ENCODE measurements around the gene NPPB. TPM values are rescaled to one million over a fixed set of nuclear protein-coding genes. Genes with fewer than 3 reads are reported as not detected.

Gene NPPB
- total and polyA plus RNA-seq, 4 experiments from 2014 or later, result not detected

DNA sequence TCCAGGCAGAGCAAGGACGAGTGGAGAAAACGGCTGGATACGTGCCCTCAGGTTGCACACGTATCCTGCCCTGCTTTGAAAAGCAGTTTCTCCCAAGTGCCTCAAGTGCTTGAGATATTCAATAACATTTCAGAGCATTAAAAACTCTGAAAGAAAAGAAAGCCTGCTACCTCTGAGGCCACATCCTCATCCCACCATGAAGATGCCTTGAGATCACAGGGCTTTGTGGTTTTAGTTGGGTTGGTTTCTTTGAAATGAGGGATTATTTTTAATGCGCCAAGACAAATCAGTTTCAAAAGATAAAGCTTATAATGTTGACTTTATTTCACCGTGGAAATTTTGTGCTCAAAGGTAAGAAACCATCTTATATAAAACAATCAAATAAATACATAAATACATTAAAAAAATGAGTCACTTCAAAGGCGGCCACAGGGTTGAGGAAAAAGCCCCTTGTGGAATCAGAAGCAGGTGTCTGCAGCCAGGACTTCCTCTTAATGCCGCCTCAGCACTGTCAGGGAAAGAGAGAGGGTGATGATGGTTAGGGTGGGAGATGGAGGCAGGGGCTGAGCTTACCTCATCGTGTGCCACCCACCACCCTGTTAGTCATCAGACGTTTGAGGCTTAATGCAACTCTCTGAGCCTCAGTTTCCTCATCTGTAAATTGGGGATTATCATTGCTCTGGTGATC is 1.4 kb downstream of the NPPB start:
- Histone ChIP-seq H3K4me3 (ENCODE audit: low read length in 2 of 2) (no peak overlapping the region), H3K9me3 (ENCODE audit: control insufficient read depth in 1 of 2, low read length in 2 of 2) (no peaks in the 10 kb centered on the region), H3K27me3 (ENCODE audit: insufficient read depth, low read length) (peaks cover 23% of the 10 kb centered on the region), H3K27ac (ENCODE audit: low read depth, low read length) (no peak overlapping the region), H3K36me3 (ENCODE audit: insufficient read depth, low read length) (no peaks in the 10 kb centered on the region), H3K4me1 (ENCODE audit: insufficient read depth, low read length) (no peaks in the 10 kb centered on the region)
- H3K9me3 Mint-ChIP-seq, result peaks cover 0 to 9% (median 2%) of the 10 kb centered on the region in 8 donors
- no peak overlapping the region for H3K4me3 Mint-ChIP-seq
- H3K4me1 Mint-ChIP-seq, result peaks cover 0 to 5% (median 2%) of the 10 kb centered on the region in 4 donors
- H3K36me3 Mint-ChIP-seq, result no peaks in the 10 kb centered on the region
- CTCF ChIA-PET (ENCODE audit: partially characterized antibody), result no interaction called here
- POLR2A ChIA-PET (ENCODE audit: partially characterized antibody), result interaction anchor here (0.6 kb wide), 1 partner anchor 99 kb away, joined by 3 read pairs; no protein-coding TSS in a partner anchor
- no peak for DNase-seq
- intact Hi-C loops (cut with micrococcal nuclease), result no loop called here
- no peak overlapping the region for H3K27ac Mint-ChIP-seq
- H3K27me3 Mint-ChIP-seq, result peaks cover 44 to 45% of the 10 kb centered on the region in 2 donors

GRCh38 chr1:11856698-11857097 is 2.0 kb downstream of the NPPB start:
- no peaks in the 10 kb centered on the region for H3K4me1 ChIP-seq (ENCODE audit: insufficient read depth, low read length)
- Mint-ChIP-seq H3K9me3 (peaks cover 0 to 9% (median 2%) of the 10 kb centered on the region in 8 donors), H3K4me1 (peaks cover 0 to 5% (median 2%) of the 10 kb centered on the region in 4 donors), H3K27ac (no peak overlapping the region), H3K36me3 (no peaks in the 10 kb centered on the region), H3K27me3 (peaks cover 43% of the 10 kb centered on the region in 2 donors), H3K4me3 (no peak overlapping the region)
- CTCF ChIA-PET (ENCODE audit: partially characterized antibody), result interaction anchor here (1.1 kb wide), 1 partner anchor 36 kb away, joined by 5 read pairs; no protein-coding TSS in a partner anchor
- intact Hi-C loops (cut with micrococcal nuclease), result no loop called here
- no peak overlapping the region for H3K27ac ChIP-seq (ENCODE audit: low read depth, low read length)
- DNase-seq, result no peak
- no peaks in the 10 kb centered on the region for H3K36me3 ChIP-seq (ENCODE audit: insufficient read depth, low read length)
- POLR2A ChIA-PET (ENCODE audit: partially characterized antibody), result no interaction called here
- H3K4me3 ChIP-seq (ENCODE audit: low read length in 2 of 2), result no peak overlapping the region
- peaks cover 17% of the 10 kb centered on the region for H3K27me3 ChIP-seq (ENCODE audit: insufficient read depth, low read length)
- H3K9me3 ChIP-seq (ENCODE audit: control insufficient read depth in 1 of 2, low read length in 2 of 2), result no peaks in the 10 kb centered on the region

GRCh38 chr1:11855430-11855829 is 3.3 kb downstream of the NPPB start:
- Mint-ChIP-seq H3K4me1 (peaks cover 0 to 5% (median 2%) of the 10 kb centered on the region in 4 donors), H3K9me3 (peaks cover 0 to 4% (median 0%) of the 10 kb centered on the region in 8 donors), H3K27me3 (peaks cover 34 to 38% of the 10 kb centered on the region in 2 donors), H3K27ac (no peak overlapping the region), H3K4me3 (no peak overlapping the region), H3K36me3 (no peaks in the 10 kb centered on the region)
- Histone ChIP-seq H3K27ac (ENCODE audit: low read depth, low read length) (no peak overlapping the region), H3K9me3 (ENCODE audit: control insufficient read depth in 1 of 2, low read length in 2 of 2) (no peaks in the 10 kb centered on the region), H3K36me3 (ENCODE audit: insufficient read depth, low read length) (no peaks in the 10 kb centered on the region), H3K4me1 (ENCODE audit: insufficient read depth, low read length) (no peaks in the 10 kb centered on the region), H3K27me3 (ENCODE audit: insufficient read depth, low read length) (peaks cover 8% of the 10 kb centered on the region), H3K4me3 (ENCODE audit: low read length in 2 of 2) (no peak overlapping the region)
- intact Hi-C loops (cut with micrococcal nuclease), result no loop called here
- DNase-seq, result no peak
- ChIA-PET POLR2A (ENCODE audit: partially characterized antibody) (no interaction called here), CTCF (ENCODE audit: partially characterized antibody) (interaction anchor here (1.1 kb wide), 1 partner anchor 37 kb away, joined by 5 read pairs; no protein-coding TSS in a partner anchor)

DNA sequence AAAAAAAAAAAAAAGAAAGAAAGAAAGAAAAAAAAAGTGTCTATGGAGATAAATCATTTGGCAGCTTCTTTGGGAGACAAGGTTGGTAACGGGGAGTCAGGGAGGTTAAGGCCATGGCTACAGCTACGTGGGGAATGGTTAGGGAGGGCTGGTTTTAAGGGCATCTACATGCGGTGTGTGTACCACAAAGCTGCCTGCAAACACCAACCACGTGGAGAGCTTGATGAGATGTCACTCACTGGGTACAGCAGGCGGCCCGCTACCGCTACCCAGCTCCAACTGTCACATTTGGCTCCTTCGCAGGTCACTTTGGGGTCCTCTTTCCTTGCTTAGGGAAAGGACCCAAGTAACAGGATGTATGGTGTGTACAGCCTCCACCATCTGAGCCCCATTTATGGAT is 4.2 kb downstream of the NPPB start:
- no peak for DNase-seq
- Mint-ChIP-seq H3K4me3 (no peak overlapping the region), H3K27me3 (peaks cover 27 to 29% of the 10 kb centered on the region in 2 donors), H3K27ac (no peak overlapping the region), H3K4me1 (peaks cover 0 to 5% (median 2%) of the 10 kb centered on the region in 4 donors), H3K9me3 (peaks cover 0 to 1% (median 0%) of the 10 kb centered on the region in 8 donors), H3K36me3 (no peaks in the 10 kb centered on the region)
- no peaks in the 10 kb centered on the region for H3K4me1 ChIP-seq (ENCODE audit: insufficient read depth, low read length)
- no peaks in the 10 kb centered on the region for H3K9me3 ChIP-seq (ENCODE audit: control insufficient read depth in 1 of 2, low read length in 2 of 2)
- no peak overlapping the region for H3K4me3 ChIP-seq (ENCODE audit: low read length in 2 of 2)
- H3K36me3 ChIP-seq (ENCODE audit: insufficient read depth, low read length), result no peaks in the 10 kb centered on the region
- ChIA-PET CTCF (ENCODE audit: partially characterized antibody) (no interaction called here), POLR2A (ENCODE audit: partially characterized antibody) (no interaction called here)
- H3K27me3 ChIP-seq (ENCODE audit: insufficient read depth, low read length), result peaks cover 2% of the 10 kb centered on the region
- intact Hi-C loops (cut with micrococcal nuclease), result no loop called here
- no peak overlapping the region for H3K27ac ChIP-seq (ENCODE audit: low read depth, low read length)

- H3K27ac ChIP-seq (ENCODE audit: low read depth, low read length), result no peak overlapping the region
- peaks cover 0 to 1% (median 0%) of the 10 kb centered on the region in 8 donors for H3K9me3 Mint-ChIP-seq
- no peaks in the 10 kb centered on the region for H3K36me3 ChIP-seq (ENCODE audit: insufficient read depth, low read length)
- intact Hi-C loops (cut with micrococcal nuclease), result no loop called here
- no peaks in the 10 kb centered on the region for H3K4me1 Mint-ChIP-seq
- H3K27ac Mint-ChIP-seq, result no peak overlapping the region
- no peak for DNase-seq
- no peaks in the 10 kb centered on the region for H3K4me1 ChIP-seq (ENCODE audit: insufficient read depth, low read length)
- H3K9me3 ChIP-seq (ENCODE audit: control insufficient read depth in 1 of 2, low read length in 2 of 2), result no peaks in the 10 kb centered on the region
- H3K4me3 ChIP-seq (ENCODE audit: low read length in 2 of 2), result no peak overlapping the region
- H3K4me3 Mint-ChIP-seq, result no peak overlapping the region
- POLR2A ChIA-PET (ENCODE audit: partially characterized antibody), result no interaction called here
- CTCF ChIA-PET (ENCODE audit: partially characterized antibody), result no interaction called here
- H3K27me3 ChIP-seq (ENCODE audit: insufficient read depth, low read length), result no peaks in the 10 kb centered on the region
- peaks cover 8 to 22% of the 10 kb centered on the region in 2 donors for H3K27me3 Mint-ChIP-seq
- no peaks in the 10 kb centered on the region for H3K36me3 Mint-ChIP-seq
These were observed 7.6 kb downstream of the NPPB start for GRCh38 chr1:11851180-11851579.

DNA sequence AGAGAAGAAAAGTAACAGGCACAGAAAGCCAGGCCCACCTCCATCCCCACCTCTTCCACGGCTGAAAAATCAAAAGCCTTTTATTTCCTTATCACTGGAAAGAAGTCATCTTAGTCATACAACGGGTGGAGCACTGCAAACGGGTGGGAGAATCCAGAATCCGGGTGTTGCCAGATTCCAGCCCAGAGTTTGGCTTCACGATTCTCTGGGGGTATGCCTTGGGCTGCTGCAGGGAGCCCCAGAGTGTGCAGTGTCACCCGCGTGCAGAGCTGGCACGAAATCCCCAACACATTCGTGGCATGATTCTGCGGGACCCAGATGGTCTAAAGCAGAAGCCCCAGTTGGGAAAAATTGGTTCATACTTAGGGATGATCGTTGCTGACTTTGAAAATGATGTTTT is 8.6 kb downstream of the NPPB start:
- POLR2A ChIA-PET (ENCODE audit: partially characterized antibody), result no interaction called here
- CTCF ChIA-PET (ENCODE audit: partially characterized antibody), result no interaction called here
- H3K27me3 ChIP-seq (ENCODE audit: insufficient read depth, low read length), result no peaks in the 10 kb centered on the region
- Mint-ChIP-seq H3K9me3 (peaks cover 0 to 1% (median 0%) of the 10 kb centered on the region in 8 donors), H3K27me3 (peaks cover 5 to 22% of the 10 kb centered on the region in 2 donors), H3K4me3 (no peak overlapping the region), H3K36me3 (peaks cover 3 to 4% of the 10 kb centered on the region in 2 donors), H3K4me1 (peaks cover 0 to 5% (median 1%) of the 10 kb centered on the region in 4 donors), H3K27ac (no peak overlapping the region)
- H3K27ac ChIP-seq (ENCODE audit: low read depth, low read length), result no peak overlapping the region
- no peak overlapping the region for H3K4me3 ChIP-seq (ENCODE audit: low read length in 2 of 2)
- DNase-seq, result no peak
- intact Hi-C loops (cut with micrococcal nuclease), result no loop called here
- H3K9me3 ChIP-seq (ENCODE audit: control insufficient read depth in 1 of 2, low read length in 2 of 2), result no peaks in the 10 kb centered on the region
- no peaks in the 10 kb centered on the region for H3K4me1 ChIP-seq (ENCODE audit: insufficient read depth, low read length)
- H3K36me3 ChIP-seq (ENCODE audit: insufficient read depth, low read length), result no peaks in the 10 kb centered on the region

DNA sequence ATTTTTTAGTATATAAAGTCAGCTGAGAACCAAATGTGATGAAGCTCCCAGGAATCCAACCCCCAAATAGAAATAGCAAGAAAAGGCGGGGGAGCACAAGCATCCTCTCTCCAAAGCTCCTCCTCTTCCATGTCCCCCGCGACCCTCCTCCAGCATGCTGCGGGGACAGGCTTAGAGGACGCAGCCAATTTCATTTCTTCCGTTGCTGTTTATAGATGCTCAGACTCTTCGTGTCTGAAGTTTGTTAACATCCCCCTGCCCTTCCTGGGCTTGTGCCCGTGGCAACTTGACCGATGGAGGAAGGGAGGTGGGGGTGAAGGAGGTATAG is 10.4 kb downstream of the NPPB start:
- H3K27me3 Mint-ChIP-seq, result peaks cover 5 to 13% of the 10 kb centered on the region in 2 donors
- no peak for DNase-seq
- H3K36me3 ChIP-seq (ENCODE audit: insufficient read depth, low read length), result no peaks in the 10 kb centered on the region
- H3K9me3 ChIP-seq (ENCODE audit: control insufficient read depth in 1 of 2, low read length in 2 of 2), result no peaks in the 10 kb centered on the region
- H3K9me3 Mint-ChIP-seq, result no peaks in the 10 kb centered on the region
- H3K36me3 Mint-ChIP-seq, result peaks cover 12% of the 10 kb centered on the region in 2 donors
- peaks cover 0 to 7% (median 1%) of the 10 kb centered on the region in 4 donors for H3K4me1 Mint-ChIP-seq
- H3K27ac ChIP-seq (ENCODE audit: low read depth, low read length), result no peak overlapping the region
- H3K27me3 ChIP-seq (ENCODE audit: insufficient read depth, low read length), result no peaks in the 10 kb centered on the region
- no peak overlapping the region for H3K4me3 Mint-ChIP-seq
- ChIA-PET CTCF (ENCODE audit: partially characterized antibody) (interaction anchor here (1.4 kb wide), 1 partner anchor 15 kb away, joined by 6 read pairs; no protein-coding TSS in a partner anchor), POLR2A (ENCODE audit: partially characterized antibody) (interaction anchor here (1.4 to 1.6 kb wide), 2 partner anchors 10 to 60 kb away, joined by 3 to 6 read pairs; no protein-coding TSS in a partner anchor)
- intact Hi-C loops (cut with micrococcal nuclease), result no loop called here
- H3K4me1 ChIP-seq (ENCODE audit: insufficient read depth, low read length), result no peaks in the 10 kb centered on the region
- H3K4me3 ChIP-seq (ENCODE audit: low read length in 2 of 2), result no peak overlapping the region
- peak overlapping the region in 1 of 7 donors; percentile 36 for H3K27ac Mint-ChIP-seq
